ENCODE measurements around the gene CLK4.

DNA sequence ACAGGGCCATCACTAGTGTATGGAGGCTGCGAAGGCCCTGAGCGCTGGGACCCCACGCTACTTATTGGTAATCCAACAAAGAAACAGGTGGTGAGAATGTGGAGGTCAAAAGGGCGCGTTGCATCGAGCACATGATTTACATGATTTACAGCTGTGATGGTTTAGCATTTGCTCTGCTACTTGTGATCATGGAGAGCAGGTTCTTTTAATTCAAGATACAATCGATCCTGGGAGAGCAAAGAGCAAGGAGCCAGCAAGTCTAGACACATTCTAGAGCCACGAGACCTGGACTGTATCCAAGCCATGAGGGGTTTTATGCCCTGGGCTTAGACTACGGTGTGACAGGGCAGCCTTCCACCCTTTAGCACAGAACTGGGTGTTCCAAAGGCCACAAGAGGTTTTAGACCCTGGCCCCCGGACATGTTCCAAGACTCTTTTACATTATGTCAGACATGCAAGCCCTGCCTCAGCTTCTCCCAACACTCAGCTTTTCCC is 47.0 kb upstream of the CLK4 start:
- TF ChIP-seq, protein P1, sequence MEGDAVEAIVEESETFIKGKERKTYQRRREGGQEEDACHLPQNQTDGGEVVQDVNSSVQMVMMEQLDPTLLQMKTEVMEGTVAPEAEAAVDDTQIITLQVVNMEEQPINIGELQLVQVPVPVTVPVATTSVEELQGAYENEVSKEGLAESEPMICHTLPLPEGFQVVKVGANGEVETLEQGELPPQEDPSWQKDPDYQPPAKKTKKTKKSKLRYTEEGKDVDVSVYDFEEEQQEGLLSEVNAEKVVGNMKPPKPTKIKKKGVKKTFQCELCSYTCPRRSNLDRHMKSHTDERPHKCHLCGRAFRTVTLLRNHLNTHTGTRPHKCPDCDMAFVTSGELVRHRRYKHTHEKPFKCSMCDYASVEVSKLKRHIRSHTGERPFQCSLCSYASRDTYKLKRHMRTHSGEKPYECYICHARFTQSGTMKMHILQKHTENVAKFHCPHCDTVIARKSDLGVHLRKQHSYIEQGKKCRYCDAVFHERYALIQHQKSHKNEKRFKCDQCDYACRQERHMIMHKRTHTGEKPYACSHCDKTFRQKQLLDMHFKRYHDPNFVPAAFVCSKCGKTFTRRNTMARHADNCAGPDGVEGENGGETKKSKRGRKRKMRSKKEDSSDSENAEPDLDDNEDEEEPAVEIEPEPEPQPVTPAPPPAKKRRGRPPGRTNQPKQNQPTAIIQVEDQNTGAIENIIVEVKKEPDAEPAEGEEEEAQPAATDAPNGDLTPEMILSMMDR (IDR thresholded peaks at IDR 0.05): no peak
- no peak for TF ChIP-seq POLR2A (IDR thresholded peaks at IDR 0.05)

Data from tibial nerve (tissue), 3 donors.